Heart left ventricle (tissue), 16 donors: ENCODE measurements around the gene LMBR1. TPM values are rescaled to one million over a fixed set of nuclear protein-coding genes. Genes with fewer than 3 reads are reported as not detected.
"Not testable (repeated sequence)": the region's sequence is repeated elsewhere in the genome, so short reads cannot be mapped to it uniquely, and the experiment has no call there.

Experiments
- ATAC-seq, 4 donors: fragments of 200-7000 bp; cut with Tn5 transposase; one replicate each; pipeline ENCODE4 v1.9.1; 2020 to 2022; ENCODE audit warnings: moderate library complexity in 4 of 4, mild to moderate bottlenecking in 3 of 4, moderate number of reproducible peaks in 1 of 4
- DNase-seq, 5 donors: peaks; one replicate each; pipeline ENCODE4 v3.0.0-alpha.2; 2020
- H3K27ac ChIP-seq, 12 donors: fragments of 200-600 bp; sonication (generic) in 4 of 12; one replicate each; pipeline versions ENCODE4 v1.5.0 to v1.8.0; 2016 to 2022; ENCODE audit warnings: mild to moderate bottlenecking in 2 of 12
- H3K27me3 ChIP-seq, 9 donors: fragments of 200-600 bp; sonication (generic) in 2 of 9; one replicate each; pipeline versions ENCODE4 v1.5.1 to v1.8.0; 2016 to 2022; ENCODE audit warnings: mild to moderate bottlenecking in 3 of 9
- H3K36me3 ChIP-seq, 9 donors: fragments of 200-600 bp; sonication (generic) in 2 of 9; one replicate each; pipeline versions ENCODE4 v1.5.0 to v1.8.0; 2018 to 2022; ENCODE audit warnings: mild to moderate bottlenecking in 2 of 9
- H3K4me1 ChIP-seq, 12 donors: fragments of 200-600 bp; sonication (generic) in 4 of 12; one replicate each; pipeline versions ENCODE4 v1.5.0 to v1.8.0; 2016 to 2022; ENCODE audit warnings: mild to moderate bottlenecking in 3 of 12
- H3K4me3 ChIP-seq, 12 donors: fragments of 200-600 bp; sonication (generic) in 4 of 12; one replicate each; pipeline versions ENCODE4 v1.5.0 to v1.8.0; 2017 to 2022; ENCODE audit warnings: mild to moderate bottlenecking in 9 of 12, moderate library complexity in 4 of 12
- H3K9me3 ChIP-seq, 12 donors: fragments of 200-600 bp; sonication (generic) in 4 of 12; one replicate each; pipeline versions ENCODE4 v1.5.0 to v1.8.0; 2016 to 2022; ENCODE audit warnings: mild to moderate bottlenecking in 1 of 12
- CTCF ChIP-seq, 12 donors: fragments of 200-600 bp; sonication (generic) in 4 of 12; IDR thresholded peaks; one replicate each; pipeline versions ENCODE4 v1.5.0 to v1.8.0; 2018 to 2022; ENCODE audit warnings: antibody characterized with exemption in 12 of 12, mild to moderate bottlenecking in 5 of 12
- POLR2A ChIP-seq, 2 donors: fragments of 450-650 bp; IDR thresholded peaks; one replicate each; pipeline ENCODE4 v1.6.1; 2017; ENCODE audit warnings: antibody characterized with exemption in 2 of 2, mild to moderate bottlenecking in 2 of 2, moderate library complexity in 2 of 2
- WGBS, 4 donors: extraction: QIAGEN DNeasy Blood & Tissue Kit in 2 of 4; methylation state at CpG; one replicate each; pipeline versions ENCODE4 v1.1.5 to v1.1.7; 2013 to 2018; 5-methylcytosine and 5-hydroxymethylcytosine counted together
- intact Hi-C, 10 donors: fragments of 100-400 bp; cut with DNase I; formaldehyde crosslinking; loops; one replicate each; pipeline versions ENCODE4 v1.11.1 to v1.14.2; 2022
- polyA plus RNA-seq, 2 donors: library from polyadenylated mRNA; stranded (reverse); fragments of 200-250 nt; gene quantifications; one replicate each; pipeline ENCODE4 v1.2.3, GENCODE V29; 2013
- total RNA-seq, 9 donors: library from RNA; depleted of rRNA in 2 of 9; stranded (reverse); fragments of >200 nt in 2 of 9; fragmentation: NEBNext Ultra II Directional in 3 of 9; extraction: Animal tissue kit (Norgen Biotek cat#: 25700) in 3 of 9; gene quantifications; one replicate each; pipeline versions ENCODE4 v1.1.0 to v1.2.4, GENCODE V29; 2016 to 2023
- donor health status: ischemic (EF 13 %, LVEDD 7.1; RV severe dilation, severe dysfunction).
- donor health status: healthy with polysubstance abuse.
- donor health status: DM: no; HTN: yes; CAD: no.
- donor health status: DM: no; HTN: no; CAD: no.
- donor health status: ischemic (EF 25% LVEDD 6.9; RV normal size, moderate dysfunction).
- donor health status: ischemic (EF 25% LVEDD 5.7; RV mildly dilated, moderate dysfunction).
- donor health status: healthy.
- donor health status: DM: yes; HTN: yes; CAD: no.
- donor health status: ischemic (EF 35%, LVEDD 5.7; RV mildly dilated, moderate dysfunction).
- donor health status: nonischemic (EF 11% LVEDD 7.7; RV severe dilation, severe dysfunction).
- donor health status: DM: yes; HTN: yes; CAD: no.
- donor health status: PGD.
- donor health status: ischemic (EF 29% LVEDD 5.4; RV normal size, mild dysfunction).
- donor health status: nonischemic (EF 23%, LVEDD 6.1; RV moderate dilation, normal function).

The LMBR1 gene
- total and polyA plus RNA-seq, 11 donors = 5.8 to 51.9 (median 37.1) TPM

DNA sequence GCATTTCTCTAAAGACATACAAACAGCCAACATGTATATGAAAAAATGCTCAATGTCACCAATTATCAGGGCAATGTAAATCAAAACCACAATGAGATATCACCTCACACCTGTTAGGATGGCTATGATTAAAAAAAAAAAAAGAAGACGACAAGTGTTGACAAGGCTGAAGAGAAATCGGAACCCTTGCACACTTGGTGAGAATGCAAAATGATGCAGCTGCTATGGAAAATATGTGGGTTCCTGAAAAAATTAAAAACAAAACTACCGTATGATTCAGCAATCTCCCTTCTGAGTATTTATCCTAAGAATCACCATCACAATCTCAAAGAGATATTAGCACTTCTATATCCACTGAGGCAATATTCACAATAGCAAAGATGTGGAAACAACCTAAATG lies 11.3 kb downstream of the LMBR1 start:
- Histone ChIP-seq H3K27ac (no peak overlapping the region), H3K27me3 (no peaks in the 10 kb centered on the region), H3K36me3 (no peaks in the 10 kb centered on the region), H3K4me3 (no peak overlapping the region), H3K4me1 (peaks cover 0 to 20% (median 4%) of the 10 kb centered on the region in 12 donors), H3K9me3 (peaks cover 0 to 42% (median 2%) of the 10 kb centered on the region in 12 donors)
- intact Hi-C loops = no loop called here
- TF ChIP-seq CTCF (IDR thresholded peaks at IDR 0.05) (no peak), POLR2A (IDR thresholded peaks at IDR 0.05) (no peak)
- WGBS, 4 donors = 74 to 83% (median 78%) methylated on average over 3 of the region's 3 CpGs
- no peak for DNase-seq
- ATAC-seq = no peak

GRCh38 chr7:156875766-156876165 lies 17.2 kb downstream of the LMBR1 start:
- intact Hi-C loops = no loop called here
- 98 to 99% (median 99%) methylated on average over 2 of the region's 2 CpGs for WGBS, 4 donors
- ATAC-seq (no peak), DNase-seq (no peak)
- peaks cover 0 to 6% (median 3%) of the 10 kb centered on the region in 9 donors for H3K36me3 ChIP-seq
- H3K27me3 ChIP-seq = no peaks in the 10 kb centered on the region
- peaks cover 0 to 5% (median 0%) of the 10 kb centered on the region in 12 donors for H3K4me1 ChIP-seq
- TF ChIP-seq CTCF (IDR thresholded peaks at IDR 0.05) = no peak
- TF ChIP-seq POLR2A (IDR thresholded peaks at IDR 0.05) = no peak
- peaks cover 0 to 58% (median 2%) of the 10 kb centered on the region in 12 donors for H3K9me3 ChIP-seq
- no peak overlapping the region for H3K27ac ChIP-seq
- H3K4me3 ChIP-seq = no peak overlapping the region

DNA sequence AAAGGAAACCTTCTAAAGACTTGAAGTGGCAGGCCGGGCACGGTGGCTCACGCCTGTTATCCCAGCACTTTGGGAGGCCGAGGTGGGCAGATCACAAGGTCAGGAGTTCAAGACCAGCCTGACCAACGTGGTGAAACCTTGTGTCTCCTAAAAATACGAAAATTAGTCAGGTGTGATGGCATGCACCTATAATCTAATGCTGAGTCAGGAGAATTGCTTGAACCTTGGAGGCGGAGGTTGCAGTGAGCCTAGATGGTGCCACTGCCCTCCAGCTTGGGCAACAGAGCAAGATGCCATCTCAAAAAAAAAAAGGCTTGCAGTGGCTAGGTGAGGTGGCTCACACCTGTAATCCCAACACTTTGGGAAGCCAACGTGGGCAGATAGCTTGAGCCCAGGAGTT lies 24.6 kb downstream of the LMBR1 start:
- H3K36me3 ChIP-seq, intact Hi-C loops, H3K9me3 ChIP-seq, H3K4me3 ChIP-seq, H3K27ac ChIP-seq, H3K4me1 ChIP-seq, ATAC-seq, DNase-seq, H3K27me3 ChIP-seq: not testable (repeated sequence)
- 94 to 98% (median 96%) methylated on average over 8 of the region's 8 CpGs for WGBS, 4 donors

DNA sequence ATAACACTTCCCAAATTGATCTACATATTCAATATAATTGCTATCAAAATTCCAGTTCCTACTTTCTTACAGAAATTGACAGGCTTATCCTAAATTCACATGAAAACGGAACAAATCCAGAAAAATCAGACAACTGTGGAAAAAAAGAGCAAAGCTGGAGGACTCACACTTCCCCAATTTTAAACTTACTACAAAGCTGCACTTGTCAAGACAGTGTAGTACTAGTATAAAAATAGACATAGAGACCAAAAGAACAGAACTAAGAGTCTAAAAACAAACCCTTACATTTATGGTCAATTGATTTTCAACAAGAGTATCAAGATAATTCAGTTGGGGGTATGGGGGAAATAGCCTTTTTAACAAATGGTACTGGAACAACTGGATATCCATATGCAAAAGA lies 27.5 kb downstream of the LMBR1 start:
- ATAC-seq (no peak), DNase-seq (no peak)
- no peaks in the 10 kb centered on the region for H3K27me3 ChIP-seq
- TF ChIP-seq CTCF (IDR thresholded peaks at IDR 0.05) (no peak), POLR2A (IDR thresholded peaks at IDR 0.05) (no peak)
- peaks cover 0 to 14% (median 0%) of the 10 kb centered on the region in 12 donors for H3K9me3 ChIP-seq
- intact Hi-C loops = no loop called here
- H3K4me3 ChIP-seq = no peak overlapping the region
- peaks cover 0 to 7% (median 0%) of the 10 kb centered on the region in 12 donors for H3K4me1 ChIP-seq
- 0 to 90% (median 63%) methylated on average over 1 of the region's 1 CpG for WGBS, 4 donors
- H3K36me3 ChIP-seq = peaks cover 0 to 10% (median 0%) of the 10 kb centered on the region in 9 donors
- H3K27ac ChIP-seq = no peak overlapping the region

DNA sequence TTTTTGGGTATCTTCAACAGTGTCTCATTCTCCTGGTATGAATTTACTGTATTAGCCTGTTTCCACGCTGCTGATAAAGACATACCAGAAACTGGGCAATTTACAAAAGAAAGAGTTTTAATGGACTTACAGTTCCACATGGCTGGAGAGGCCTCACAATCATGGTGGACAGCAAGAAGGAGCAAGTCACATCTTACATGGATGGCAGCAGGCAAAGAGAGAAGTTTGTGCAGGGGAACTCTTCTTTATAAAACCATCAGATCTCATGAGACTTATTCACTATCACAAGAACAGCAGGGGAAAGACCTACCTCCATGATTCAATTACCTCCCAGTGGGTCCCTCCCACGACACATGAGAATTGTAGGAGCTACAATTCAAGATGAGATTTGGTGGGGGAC lies 31.0 kb downstream of the LMBR1 start:
- not testable (repeated sequence) for H3K4me3 ChIP-seq, ATAC-seq
- 96 to 97% (median 96%) methylated on average over 2 of the region's 2 CpGs for WGBS, 4 donors

More for the DNA sequence above, 31.0 kb downstream of the LMBR1 start:
- DNase-seq, H3K27me3 ChIP-seq, intact Hi-C loops, H3K27ac ChIP-seq, H3K4me1 ChIP-seq: not testable (repeated sequence)
- Histone ChIP-seq H3K9me3 (peaks cover 0 to 46% (median 0%) of the 10 kb centered on the region in 12 donors), H3K36me3 (peaks cover 0 to 10% (median 0%) of the 10 kb centered on the region in 9 donors)
